ENCODE results near the gene CLASP1.

Gene CLASP1

GRCh38 chr2:121521359-121521758 lies 127.9 kb downstream of the CLASP1 start:
- Histone ChIP-seq H3K27me3 (ENCODE audit: insufficient read depth, low read length) (no peaks in the 10 kb centered on the region), H4K20me1 (ENCODE audit: insufficient read depth, low read length) (no peaks in the 10 kb centered on the region), H3K9me2 (ENCODE audit: low read depth, low read length) (no peaks in the 10 kb centered on the region), H3K79me2 (ENCODE audit: insufficient read depth, low read length) (no peaks in the 10 kb centered on the region), H2AFZ (ENCODE audit: low read length) (no peak overlapping the region), H3K36me3 (ENCODE audit: insufficient read depth, low read length) (peaks cover 39% of the 10 kb centered on the region; the same call in 1 of the 2 replicates), H3K4me2 (ENCODE audit: low read length) (no peak overlapping the region), H3K27ac (ENCODE audit: low read depth, low read length, poor library complexity, severe bottlenecking) (no peak overlapping the region), H3K9me3 (ENCODE audit: low read length) (no peaks in the 10 kb centered on the region), H3K4me3 (ENCODE audit: low read depth, low read length, poor library complexity, severe bottlenecking) (no peak overlapping the region), H3K9ac (ENCODE audit: low read length) (no peak overlapping the region), H3K4me1 (ENCODE audit: insufficient read depth, low read length, severe bottlenecking) (no peaks in the 10 kb centered on the region), H3F3A (ENCODE audit: insufficient read depth, low read length) (no peaks in the 10 kb centered on the region)
- TF ChIP-seq CTCF (IDR thresholded peaks at IDR 0.05; ENCODE audit: low read length) (no peak), EZH2 (IDR thresholded peaks at IDR 0.05; ENCODE audit: borderline replicate concordance, low read length) (no peak)

GRCh38 chr2:121520641-121520994 lies 128.6 kb downstream of the CLASP1 start:
- no peak overlapping the region for H3K4me2 ChIP-seq (ENCODE audit: low read length)
- no peaks in the 10 kb centered on the region for H3K4me1 ChIP-seq (ENCODE audit: insufficient read depth, low read length, severe bottlenecking)
- H3K4me3 ChIP-seq (ENCODE audit: low read depth, low read length, poor library complexity, severe bottlenecking), result no peak overlapping the region
- no peaks in the 10 kb centered on the region for H4K20me1 ChIP-seq (ENCODE audit: insufficient read depth, low read length)
- peaks cover 36% of the 10 kb centered on the region; the same call in 1 of the 2 replicates for H3K36me3 ChIP-seq (ENCODE audit: insufficient read depth, low read length)
- H3K9ac ChIP-seq (ENCODE audit: low read length), result no peak overlapping the region
- TF ChIP-seq EZH2 (IDR thresholded peaks at IDR 0.05; ENCODE audit: borderline replicate concordance, low read length) (no peak), CTCF (IDR thresholded peaks at IDR 0.05; ENCODE audit: low read length) (no peak)
- H3F3A ChIP-seq (ENCODE audit: insufficient read depth, low read length), result no peaks in the 10 kb centered on the region
- H3K79me2 ChIP-seq (ENCODE audit: insufficient read depth, low read length), result no peaks in the 10 kb centered on the region
- no peak overlapping the region for H3K27ac ChIP-seq (ENCODE audit: low read depth, low read length, poor library complexity, severe bottlenecking)
- no peak overlapping the region for H2AFZ ChIP-seq (ENCODE audit: low read length)
- H3K9me3 ChIP-seq (ENCODE audit: low read length), result no peaks in the 10 kb centered on the region
- H3K27me3 ChIP-seq (ENCODE audit: insufficient read depth, low read length), result no peaks in the 10 kb centered on the region
- no peaks in the 10 kb centered on the region for H3K9me2 ChIP-seq (ENCODE audit: low read depth, low read length)

- H3K4me3 ChIP-seq (ENCODE audit: low read depth, low read length, poor library complexity, severe bottlenecking), result no peak overlapping the region
- no peaks in the 10 kb centered on the region for H4K20me1 ChIP-seq (ENCODE audit: insufficient read depth, low read length)
- no peaks in the 10 kb centered on the region for H3F3A ChIP-seq (ENCODE audit: insufficient read depth, low read length)
- no peaks in the 10 kb centered on the region for H3K9me3 ChIP-seq (ENCODE audit: low read length)
- no peak overlapping the region for H3K27ac ChIP-seq (ENCODE audit: low read depth, low read length, poor library complexity, severe bottlenecking)
- no peaks in the 10 kb centered on the region for H3K27me3 ChIP-seq (ENCODE audit: insufficient read depth, low read length)
- no peak for TF ChIP-seq CTCF (IDR thresholded peaks at IDR 0.05; ENCODE audit: low read length)
- no peak for TF ChIP-seq EZH2 (IDR thresholded peaks at IDR 0.05; ENCODE audit: borderline replicate concordance, low read length)
- H3K4me2 ChIP-seq (ENCODE audit: low read length), result no peak overlapping the region
- no peaks in the 10 kb centered on the region for H3K4me1 ChIP-seq (ENCODE audit: insufficient read depth, low read length, severe bottlenecking)
- no peak overlapping the region for H3K9ac ChIP-seq (ENCODE audit: low read length)
- no peaks in the 10 kb centered on the region for H3K79me2 ChIP-seq (ENCODE audit: insufficient read depth, low read length)
- no peaks in the 10 kb centered on the region for H3K9me2 ChIP-seq (ENCODE audit: low read depth, low read length)
- H3K36me3 ChIP-seq (ENCODE audit: insufficient read depth, low read length), result peaks cover 43% of the 10 kb centered on the region; the same call in 1 of the 2 replicates
- no peak overlapping the region for H2AFZ ChIP-seq (ENCODE audit: low read length)
These were observed 129.3 kb downstream of the CLASP1 start for GRCh38 chr2:121519732-121520640.

Data from OCI-LY1 (cell line).